HepG2 (cell line): Measurements from ENCODE around the gene LRRC19. TPM values are rescaled to one million over a fixed set of nuclear protein-coding genes. Genes with fewer than 3 reads are reported as not detected.
A peak's percentile ranks its signal among the peaks of the same experiment; 100 is the strongest.

Experiments used
- ZBTB40 ChIP-seq, 2 experiments: fragments of 450-650 bp in 1 of 2; sonication (generic) in 1 of 2; formaldehyde crosslinking in 1 of 2; IDR thresholded peaks; 2 replicates each; pipeline versions ENCODE4 v1.6.1 to v1.8.0; 2016 to 2022; ENCODE audit warnings: antibody characterized with exemption in 1 of 2, mild to moderate bottlenecking in 1 of 2, missing genetic modification reagents in 1 of 2
- polyA plus RNA-seq, 8 experiments: library from polyadenylated mRNA; depleted of rRNA in 3 of 8; stranded (reverse) in 7 of 8; unstranded in 1 of 8; fragments of >200 nt; fragmentation: Illumina TruSeq in 4 of 8; extraction: Trizol in 4 of 8; gene quantifications; 2 replicates each; pipeline versions ENCODE4 v1.2.1 to v1.2.3, GENCODE V29; 2011 to 2016; ENCODE audit warnings: low read depth in 4 of 8, missing spikeins in 1 of 8, mixed read lengths in 1 of 8; ENCODE audit not compliant: insufficient read depth in 1 of 8
- total RNA-seq, 5 experiments: library from RNA; depleted of rRNA; stranded (reverse); fragments of >200 nt; fragmentation: Illumina TruSeq; extraction: Trizol; gene quantifications; 2 replicates each; pipeline ENCODE4 v1.2.3, GENCODE V29; 2016; ENCODE audit warnings: low read depth in 1 of 5

The LRRC19 gene
- total and polyA plus RNA-seq, 2 of the 13 experiments (the other 11 are each of a cell fraction or from before 2014, with no cell fraction given) = not detected

DNA sequence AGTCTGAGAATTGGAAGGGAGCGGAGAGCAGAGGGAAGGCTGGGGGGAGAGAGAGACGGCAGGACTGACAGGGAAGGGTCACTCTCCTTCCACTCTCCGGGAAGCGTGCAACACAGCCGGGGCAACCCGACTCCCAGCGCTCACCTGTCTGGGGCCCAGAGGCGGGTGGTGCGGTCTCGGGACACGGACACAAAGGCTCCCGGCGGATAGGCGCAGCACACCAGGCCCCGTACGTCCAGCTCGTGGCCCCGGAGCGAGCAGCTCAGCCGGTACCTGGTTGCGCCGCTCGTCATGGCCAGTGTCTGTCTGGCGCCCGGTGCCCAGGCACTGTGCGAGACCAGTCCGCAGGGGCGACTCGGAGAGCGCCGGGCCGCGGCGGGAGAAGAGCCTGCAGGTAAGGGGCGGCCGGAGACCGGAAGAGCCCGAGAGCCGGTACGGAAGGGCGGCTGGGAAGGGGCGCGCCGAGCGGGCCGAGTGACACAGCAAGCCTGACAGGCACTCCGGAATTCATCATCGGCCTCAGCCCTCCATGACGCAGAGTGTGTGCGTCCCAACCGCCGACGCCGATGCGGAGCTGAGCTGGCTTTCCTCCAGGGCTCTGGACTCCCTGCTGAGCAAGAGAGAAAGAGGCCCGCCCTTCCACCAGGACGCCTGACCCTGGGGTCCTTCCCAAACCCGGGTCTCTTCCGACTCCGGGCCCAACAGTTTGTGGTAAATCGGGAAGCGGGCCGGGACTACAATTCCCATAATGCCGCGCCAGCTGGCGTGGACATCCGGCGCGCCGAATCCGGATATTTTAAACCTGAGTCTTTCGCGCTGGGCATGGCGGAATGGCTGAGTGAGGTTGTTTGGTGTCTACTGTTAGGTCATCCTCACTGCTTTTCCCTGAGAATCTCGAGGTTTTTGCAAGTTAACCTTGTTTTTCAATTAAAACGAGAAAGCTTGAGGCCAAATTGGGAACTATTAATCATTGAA, 58.4 kb downstream of the LRRC19 start, which contains the start of gene PLAA (continued):
- TF ChIP-seq ZBTB40 (IDR thresholded peaks at IDR 0.05) = no peak; the same call in 1 of the 2 replicates
- peak; percentile 77 for TF ChIP-seq ZBTB40 (CRISPR knock-in tag; IDR thresholded peaks at IDR 0.05)
